ENCODE results near the gene INPP4B. TPM values are rescaled to one million over a fixed set of nuclear protein-coding genes. Genes with fewer than 3 reads are reported as not detected.

The INPP4B gene
- total and polyA plus RNA-seq, 2 donors: 2.3 to 7.8 TPM

DNA sequence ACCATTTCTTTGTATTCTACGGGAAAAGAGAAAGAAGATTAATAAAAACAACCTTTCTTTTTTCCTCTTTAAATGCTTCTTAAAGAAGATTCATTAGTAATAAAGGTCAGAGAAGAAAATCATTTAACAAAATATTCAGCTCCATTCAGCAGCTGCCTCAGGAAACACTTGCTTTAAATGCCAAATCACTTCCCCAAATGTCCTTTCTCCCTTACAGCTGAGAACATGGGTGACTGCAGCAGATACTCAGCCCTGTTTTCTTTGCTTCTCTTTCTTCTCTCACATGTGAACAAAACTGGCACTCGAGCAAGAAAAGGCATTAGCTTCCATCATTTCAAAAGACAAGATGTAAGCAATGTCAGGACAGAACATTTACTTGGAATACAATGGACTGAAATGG, 120.2 kb downstream of the INPP4B start:
- H3K27me3 ChIP-seq (ENCODE audit: control insufficient read depth in 2 of 2, insufficient read depth in 1 of 2, low read length in 1 of 2): no peaks in the 10 kb centered on the region
- peak overlapping the region in 1 of 2 donors; percentile 68 for H3K27ac ChIP-seq (ENCODE audit: low read depth in 1 of 2, low read length in 1 of 2)
- 62% methylated on average over 2 of the region's 2 CpGs for WGBS
- peak in 1 of 9 donors; percentile 49 for DNase-seq (ENCODE audit: low read depth in 6 of 9, low spot score in 9 of 9)
- no peak overlapping the region for H3K4me3 ChIP-seq (ENCODE audit: low read length in 2 of 2)
- H3K36me3 ChIP-seq (ENCODE audit: control insufficient read depth in 2 of 2, insufficient read depth in 2 of 2, low read length in 1 of 2): no peaks in the 10 kb centered on the region
- no peaks in the 10 kb centered on the region for H3K9me3 ChIP-seq (ENCODE audit: control insufficient read depth in 2 of 2, insufficient read depth in 1 of 2, low read length in 1 of 2)
- peaks cover 19 to 27% of the 10 kb centered on the region in 2 donors for H3K4me1 ChIP-seq (ENCODE audit: control insufficient read depth in 2 of 2, insufficient read depth in 2 of 2, low read length in 2 of 2)

DNA sequence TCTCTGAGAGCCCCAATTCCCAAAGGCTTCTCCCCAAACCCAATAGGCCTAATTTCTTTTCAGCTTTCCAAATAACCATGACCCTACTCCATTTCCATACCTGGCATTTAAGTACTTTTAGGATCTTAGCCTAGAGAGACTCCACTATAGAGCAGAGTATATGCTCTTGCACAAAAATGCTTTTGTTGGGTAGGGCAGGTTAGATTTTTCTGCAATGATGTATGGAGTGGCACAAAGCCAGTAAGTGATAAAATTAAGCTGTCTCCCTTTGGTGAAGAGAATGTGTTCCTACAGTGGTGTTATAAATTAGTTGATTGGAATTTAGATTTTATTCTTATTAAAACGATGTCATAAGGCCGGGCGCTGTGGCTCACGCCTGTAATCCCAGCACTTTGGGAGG, 124.9 kb downstream of the INPP4B start:
- Histone ChIP-seq H3K27me3 (ENCODE audit: control insufficient read depth in 2 of 2, insufficient read depth in 1 of 2, low read length in 1 of 2) (no peaks in the 10 kb centered on the region), H3K27ac (ENCODE audit: low read depth in 1 of 2, low read length in 1 of 2) (no peak overlapping the region), H3K9me3 (ENCODE audit: control insufficient read depth in 2 of 2, insufficient read depth in 1 of 2, low read length in 1 of 2) (no peaks in the 10 kb centered on the region), H3K36me3 (ENCODE audit: control insufficient read depth in 2 of 2, insufficient read depth in 2 of 2, low read length in 1 of 2) (no peaks in the 10 kb centered on the region), H3K4me1 (ENCODE audit: control insufficient read depth in 2 of 2, insufficient read depth in 2 of 2, low read length in 2 of 2) (peaks cover 3% of the 10 kb centered on the region in 2 donors), H3K4me3 (ENCODE audit: low read length in 2 of 2) (no peak overlapping the region)
- over 99% methylated on average over 4 of the region's 4 CpGs for WGBS
- no peak for DNase-seq (ENCODE audit: low read depth in 6 of 9, low spot score in 9 of 9)

DNA sequence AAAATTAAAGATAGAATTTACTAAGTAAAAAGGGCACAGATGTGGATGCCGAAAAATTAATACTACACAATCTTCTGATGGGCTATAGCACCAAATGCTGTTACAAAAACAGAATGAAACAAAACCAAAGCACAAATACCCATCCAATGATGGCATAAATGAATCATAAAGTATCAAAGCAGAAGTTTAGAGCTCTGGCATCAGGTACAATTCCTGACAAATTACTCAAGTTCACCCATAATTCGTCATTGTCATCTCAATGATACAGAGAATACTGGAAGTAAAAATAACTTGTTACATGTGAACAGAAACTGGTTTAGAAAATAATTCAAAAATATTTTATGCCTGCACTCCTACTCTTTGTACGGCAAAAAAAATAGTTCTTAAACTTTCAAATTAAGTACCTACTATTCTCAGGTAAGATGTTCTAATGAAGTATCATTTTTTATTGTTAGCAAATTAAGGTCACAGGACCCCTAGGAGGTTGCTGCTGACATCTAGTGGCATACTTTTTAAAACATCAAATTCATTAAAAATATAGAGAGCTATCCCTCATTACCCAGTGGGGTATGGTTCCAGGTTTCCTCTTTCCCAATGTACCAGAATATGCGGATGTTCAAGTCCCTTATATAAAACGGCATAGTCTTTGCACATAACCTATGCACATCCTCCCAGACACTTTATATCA, 126.1 kb downstream of the INPP4B start:
- Histone ChIP-seq H3K36me3 (ENCODE audit: control insufficient read depth in 2 of 2, insufficient read depth in 2 of 2, low read length in 1 of 2) (no peaks in the 10 kb centered on the region), H3K27ac (ENCODE audit: low read depth in 1 of 2, low read length in 1 of 2) (no peak overlapping the region), H3K27me3 (ENCODE audit: control insufficient read depth in 2 of 2, insufficient read depth in 1 of 2, low read length in 1 of 2) (no peaks in the 10 kb centered on the region), H3K9me3 (ENCODE audit: control insufficient read depth in 2 of 2, insufficient read depth in 1 of 2, low read length in 1 of 2) (no peaks in the 10 kb centered on the region), H3K4me1 (ENCODE audit: control insufficient read depth in 2 of 2, insufficient read depth in 2 of 2, low read length in 2 of 2) (no peaks in the 10 kb centered on the region), H3K4me3 (ENCODE audit: low read length in 2 of 2) (no peak overlapping the region)
- DNase-seq (ENCODE audit: low read depth in 6 of 9, low spot score in 9 of 9): peak in 1 of 9 donors; percentile 72
- 70% methylated on average over 5 of the region's 5 CpGs for WGBS

DNA sequence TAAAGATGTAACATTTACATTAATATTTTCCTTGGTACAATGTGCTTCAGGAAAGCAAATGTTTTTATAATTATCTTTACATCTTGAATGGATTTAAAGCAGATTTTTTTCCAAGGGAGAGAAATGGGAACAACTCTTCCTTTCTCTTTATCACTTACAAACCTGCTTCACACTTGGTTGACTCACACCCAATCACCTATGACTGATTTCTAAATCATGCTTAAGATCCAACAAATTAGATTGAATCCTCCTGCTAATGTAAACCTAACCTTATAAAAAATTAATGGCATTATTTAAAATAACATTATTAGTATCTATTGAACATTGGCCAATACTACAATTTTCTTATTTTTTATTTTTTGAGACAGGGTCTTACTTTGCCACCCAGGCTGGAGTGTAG, 127.1 kb downstream of the INPP4B start:
- Histone ChIP-seq H3K27ac (ENCODE audit: low read depth in 1 of 2, low read length in 1 of 2) (no peak overlapping the region), H3K36me3 (ENCODE audit: control insufficient read depth in 2 of 2, insufficient read depth in 2 of 2, low read length in 1 of 2) (no peaks in the 10 kb centered on the region), H3K9me3 (ENCODE audit: control insufficient read depth in 2 of 2, insufficient read depth in 1 of 2, low read length in 1 of 2) (no peaks in the 10 kb centered on the region), H3K27me3 (ENCODE audit: control insufficient read depth in 2 of 2, insufficient read depth in 1 of 2, low read length in 1 of 2) (no peaks in the 10 kb centered on the region), H3K4me3 (ENCODE audit: low read length in 2 of 2) (no peak overlapping the region), H3K4me1 (ENCODE audit: control insufficient read depth in 2 of 2, insufficient read depth in 2 of 2, low read length in 2 of 2) (no peaks in the 10 kb centered on the region)
- no peak for DNase-seq (ENCODE audit: low read depth in 6 of 9, low spot score in 9 of 9)

GRCh38 chr4:142715727-142716126, 130.4 kb downstream of the INPP4B start:
- Histone ChIP-seq H3K27me3 (ENCODE audit: control insufficient read depth in 2 of 2, insufficient read depth in 1 of 2, low read length in 1 of 2) (no peaks in the 10 kb centered on the region), H3K4me1 (ENCODE audit: control insufficient read depth in 2 of 2, insufficient read depth in 2 of 2, low read length in 2 of 2) (no peaks in the 10 kb centered on the region), H3K4me3 (ENCODE audit: low read length in 2 of 2) (no peak overlapping the region), H3K36me3 (ENCODE audit: control insufficient read depth in 2 of 2, insufficient read depth in 2 of 2, low read length in 1 of 2) (no peaks in the 10 kb centered on the region), H3K27ac (ENCODE audit: low read depth in 1 of 2, low read length in 1 of 2) (no peak overlapping the region), H3K9me3 (ENCODE audit: control insufficient read depth in 2 of 2, insufficient read depth in 1 of 2, low read length in 1 of 2) (no peaks in the 10 kb centered on the region)
- no peak for DNase-seq (ENCODE audit: low read depth in 6 of 9, low spot score in 9 of 9)

DNA sequence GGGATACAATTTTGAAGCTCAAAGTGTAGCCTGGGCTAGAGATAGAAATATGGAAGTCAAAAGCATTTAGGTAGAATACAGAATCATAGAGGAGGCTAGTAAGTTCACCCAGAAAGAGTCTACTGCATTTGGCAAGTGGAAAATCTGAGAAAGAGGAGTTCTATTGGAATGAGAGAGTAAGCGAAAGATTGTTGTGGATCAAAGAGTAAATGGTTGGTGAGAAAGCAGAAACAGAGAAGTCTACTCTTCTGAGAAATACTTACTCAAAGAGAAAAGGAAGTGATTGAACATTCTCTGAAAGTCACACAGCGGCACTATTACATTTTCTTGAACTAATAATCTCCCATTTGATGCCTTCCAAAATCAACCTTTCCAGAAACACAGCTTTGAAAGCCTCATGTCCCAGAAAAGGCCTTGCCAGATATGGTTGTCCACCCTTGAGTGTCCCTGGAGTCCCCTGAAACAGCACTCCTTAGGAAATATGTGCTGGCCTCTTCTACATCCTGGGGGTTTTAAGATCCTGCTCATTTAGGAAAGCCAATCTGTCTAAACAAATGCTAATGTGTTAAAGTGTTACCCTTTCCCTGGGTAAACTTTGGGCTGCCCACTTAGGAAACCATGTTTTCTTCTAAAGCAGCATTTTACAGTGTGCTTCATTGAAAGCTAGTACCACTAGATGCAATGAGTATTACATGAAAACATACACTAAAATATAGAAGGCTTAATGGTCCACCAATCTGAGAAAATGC, 132.6 kb downstream of the INPP4B start:
- DNase-seq (ENCODE audit: low read depth in 6 of 9, low spot score in 9 of 9): no peak
- no peak overlapping the region for H3K27ac ChIP-seq (ENCODE audit: low read depth in 1 of 2, low read length in 1 of 2)
- peaks cover 0 to 5% of the 10 kb centered on the region in 2 donors for H3K9me3 ChIP-seq (ENCODE audit: control insufficient read depth in 2 of 2, insufficient read depth in 1 of 2, low read length in 1 of 2)
- no peak overlapping the region for H3K4me3 ChIP-seq (ENCODE audit: low read length in 2 of 2)
- 86% methylated on average over 2 of the region's 2 CpGs for WGBS
- no peaks in the 10 kb centered on the region for H3K27me3 ChIP-seq (ENCODE audit: control insufficient read depth in 2 of 2, insufficient read depth in 1 of 2, low read length in 1 of 2)
- H3K4me1 ChIP-seq (ENCODE audit: control insufficient read depth in 2 of 2, insufficient read depth in 2 of 2, low read length in 2 of 2): no peaks in the 10 kb centered on the region
- H3K36me3 ChIP-seq (ENCODE audit: control insufficient read depth in 2 of 2, insufficient read depth in 2 of 2, low read length in 1 of 2): no peaks in the 10 kb centered on the region

DNA sequence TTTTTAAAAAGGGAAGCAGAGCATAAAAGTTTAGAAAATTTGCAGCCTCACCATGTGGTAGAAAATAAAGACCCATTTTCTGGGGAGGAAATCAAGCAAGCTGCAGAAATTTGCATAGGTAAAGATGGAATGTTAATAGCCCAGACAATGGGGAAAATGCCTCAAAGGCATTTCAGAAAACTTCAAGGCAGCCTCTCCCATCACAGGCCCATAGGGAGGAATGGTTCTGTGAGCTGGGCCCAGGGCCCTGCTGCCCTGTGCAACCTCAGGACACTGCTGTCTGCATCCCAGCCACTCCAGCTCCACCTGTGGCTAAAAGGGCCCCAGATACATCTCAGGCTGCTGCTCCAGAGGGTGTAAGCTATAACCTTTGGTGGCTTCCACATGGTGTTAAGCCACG, 137.9 kb downstream of the INPP4B start:
- no peak overlapping the region for H3K4me3 ChIP-seq (ENCODE audit: low read length in 2 of 2)
- WGBS: 97% methylated on average over 1 of the region's 1 CpG
- H3K27me3 ChIP-seq (ENCODE audit: control insufficient read depth in 2 of 2, insufficient read depth in 1 of 2, low read length in 1 of 2): no peaks in the 10 kb centered on the region
- H3K27ac ChIP-seq (ENCODE audit: low read depth in 1 of 2, low read length in 1 of 2): no peak overlapping the region
- H3K36me3 ChIP-seq (ENCODE audit: control insufficient read depth in 2 of 2, insufficient read depth in 2 of 2, low read length in 1 of 2): no peaks in the 10 kb centered on the region
- peaks cover 0 to 8% of the 10 kb centered on the region in 2 donors for H3K9me3 ChIP-seq (ENCODE audit: control insufficient read depth in 2 of 2, insufficient read depth in 1 of 2, low read length in 1 of 2)
- H3K4me1 ChIP-seq (ENCODE audit: control insufficient read depth in 2 of 2, insufficient read depth in 2 of 2, low read length in 2 of 2): peaks cover 20 to 26% of the 10 kb centered on the region in 2 donors
- no peak for DNase-seq (ENCODE audit: low read depth in 6 of 9, low spot score in 9 of 9)

GRCh38 chr4:142707401-142707800, 138.7 kb downstream of the INPP4B start:
- Histone ChIP-seq H3K4me1 (ENCODE audit: control insufficient read depth in 2 of 2, insufficient read depth in 2 of 2, low read length in 2 of 2) (peaks cover 20 to 27% of the 10 kb centered on the region in 2 donors), H3K36me3 (ENCODE audit: control insufficient read depth in 2 of 2, insufficient read depth in 2 of 2, low read length in 1 of 2) (no peaks in the 10 kb centered on the region), H3K4me3 (ENCODE audit: low read length in 2 of 2) (no peak overlapping the region), H3K27ac (ENCODE audit: low read depth in 1 of 2, low read length in 1 of 2) (no peak overlapping the region), H3K27me3 (ENCODE audit: control insufficient read depth in 2 of 2, insufficient read depth in 1 of 2, low read length in 1 of 2) (no peaks in the 10 kb centered on the region), H3K9me3 (ENCODE audit: control insufficient read depth in 2 of 2, insufficient read depth in 1 of 2, low read length in 1 of 2) (peaks cover 0 to 8% of the 10 kb centered on the region in 2 donors)
- DNase-seq (ENCODE audit: low read depth in 6 of 9, low spot score in 9 of 9): no peak
- WGBS: 85% methylated on average over 1 of the region's 1 CpG

- WGBS: 99% methylated on average over 1 of the region's 1 CpG
- H3K27ac ChIP-seq (ENCODE audit: low read depth in 1 of 2, low read length in 1 of 2): no peak overlapping the region
- no peak overlapping the region for H3K4me3 ChIP-seq (ENCODE audit: low read length in 2 of 2)
- DNase-seq (ENCODE audit: low read depth in 6 of 9, low spot score in 9 of 9): no peak
- no peaks in the 10 kb centered on the region for H3K27me3 ChIP-seq (ENCODE audit: control insufficient read depth in 2 of 2, insufficient read depth in 1 of 2, low read length in 1 of 2)
- peaks cover 0 to 8% of the 10 kb centered on the region in 2 donors for H3K9me3 ChIP-seq (ENCODE audit: control insufficient read depth in 2 of 2, insufficient read depth in 1 of 2, low read length in 1 of 2)
- H3K36me3 ChIP-seq (ENCODE audit: control insufficient read depth in 2 of 2, insufficient read depth in 2 of 2, low read length in 1 of 2): no peaks in the 10 kb centered on the region
- peaks cover 20 to 32% of the 10 kb centered on the region in 2 donors for H3K4me1 ChIP-seq (ENCODE audit: control insufficient read depth in 2 of 2, insufficient read depth in 2 of 2, low read length in 2 of 2)
Observed at GRCh38 chr4:142706381-142706780, 139.7 kb downstream of the INPP4B start.
